VCaP (cell line): ENCODE results near the gene MSH3.

ENCODE experiments used
- H3K27ac ChIP-seq: fragments of 450-650 bp; 2 replicates; pipeline ENCODE4 v1.5.1; 2017
- CTCF ChIP-seq: fragments of 450-650 bp; conservative IDR thresholded peaks from 2 replicates; pipeline ENCODE4 v1.5.1; 2017; ENCODE audit warnings: mild to moderate bottlenecking, moderate library complexity

MSH3 gene

DNA sequence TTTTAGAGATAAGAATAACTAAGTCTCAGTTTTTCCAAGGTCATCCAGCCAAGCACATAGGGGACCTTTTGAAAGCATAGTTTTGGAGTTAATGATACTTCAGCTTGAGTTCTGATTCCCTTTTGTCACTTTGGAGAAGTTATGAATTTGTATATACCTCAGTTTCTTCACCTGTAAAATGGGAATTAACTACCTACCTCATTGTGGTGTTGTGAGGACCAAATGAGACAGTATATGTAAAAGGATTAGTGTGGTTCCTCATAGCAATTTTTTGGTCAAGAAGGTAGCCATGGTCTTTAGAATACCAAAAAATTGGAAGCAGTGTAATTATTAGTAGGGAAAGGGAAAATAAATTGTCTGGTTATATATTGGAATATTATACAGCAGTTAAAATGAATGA lies 98.0 kb downstream of the MSH3 start:
- no peak for TF ChIP-seq CTCF
- H3K27ac ChIP-seq = no peak overlapping the region

- no peak overlapping the region for H3K27ac ChIP-seq
- no peak for TF ChIP-seq CTCF
Measured at GRCh38 chr5:80753712-80754111, 99.3 kb downstream of the MSH3 start.

- H3K27ac ChIP-seq = no peak overlapping the region
Measured at GRCh38 chr5:80754900-80755299, 100.4 kb downstream of the MSH3 start.

DNA sequence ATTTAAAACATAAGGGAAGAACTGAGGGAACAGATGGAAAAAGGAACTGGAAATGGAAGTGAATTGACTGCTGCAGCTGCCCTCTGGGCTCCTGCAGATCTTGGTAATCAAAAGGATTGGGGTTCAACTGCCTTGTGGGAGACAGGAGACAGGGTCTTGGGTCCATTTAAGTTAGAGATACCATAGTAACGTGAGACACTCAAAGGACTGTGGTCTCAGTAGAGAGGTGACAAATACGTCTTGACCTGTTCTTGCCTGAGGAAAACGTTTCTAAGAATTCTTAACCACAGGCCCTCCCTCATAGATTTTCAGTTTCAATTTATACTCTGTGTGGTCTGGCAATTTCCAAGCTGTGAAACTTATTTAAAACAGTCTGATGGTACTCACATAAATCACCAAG lies 101.2 kb downstream of the MSH3 start:
- TF ChIP-seq CTCF = no peak
- H3K27ac ChIP-seq = no peak overlapping the region

More at GRCh38 chr5:80754900-80755299, 100.4 kb downstream of the MSH3 start:
- no peak for TF ChIP-seq CTCF

GRCh38 chr5:80756292-80756691 lies 101.8 kb downstream of the MSH3 start:
- H3K27ac ChIP-seq = no peak overlapping the region

DNA sequence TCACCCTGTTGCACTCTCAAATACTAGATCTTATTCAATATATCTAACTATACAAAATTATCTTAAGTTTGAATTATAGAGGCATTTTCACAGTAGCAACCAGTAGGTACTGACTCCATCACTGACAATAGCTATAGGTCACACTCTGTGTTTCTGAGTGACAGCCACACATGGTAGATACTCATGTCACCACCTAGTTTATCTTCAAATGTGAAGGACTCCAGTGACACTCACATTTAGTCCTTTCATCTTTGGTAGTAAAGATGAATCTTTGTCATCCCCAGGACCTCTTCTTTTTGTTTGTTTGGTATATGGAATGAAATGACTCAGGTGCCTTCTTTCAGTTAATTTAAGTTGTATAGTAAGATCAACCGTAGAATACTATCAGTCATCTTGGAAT lies 102.8 kb downstream of the MSH3 start:
- no peak for TF ChIP-seq CTCF
- no peak overlapping the region for H3K27ac ChIP-seq

More at GRCh38 chr5:80756292-80756691, 101.8 kb downstream of the MSH3 start:
- no peak for TF ChIP-seq CTCF

- no peak overlapping the region for H3K27ac ChIP-seq
- no peak for TF ChIP-seq CTCF
Measured at GRCh38 chr5:80759866-80760577, 105.6 kb downstream of the MSH3 start.
